GM19372 (cell line): ENCODE data around the gene NQO2.
"Not testable (repeated sequence)": the region's sequence is repeated elsewhere in the genome, so short reads cannot be mapped to it uniquely, and the experiment has no call there.

Source experiments
- ATAC-seq: cut with Tn5 transposase; IDR thresholded peaks from one replicate; pipeline ENCODE4 v1.9.1; 2021; ENCODE audit warnings: mild to moderate bottlenecking, low read depth, moderate library complexity; ENCODE audit not compliant: unreplicated experiment

The NQO2 gene

DNA sequence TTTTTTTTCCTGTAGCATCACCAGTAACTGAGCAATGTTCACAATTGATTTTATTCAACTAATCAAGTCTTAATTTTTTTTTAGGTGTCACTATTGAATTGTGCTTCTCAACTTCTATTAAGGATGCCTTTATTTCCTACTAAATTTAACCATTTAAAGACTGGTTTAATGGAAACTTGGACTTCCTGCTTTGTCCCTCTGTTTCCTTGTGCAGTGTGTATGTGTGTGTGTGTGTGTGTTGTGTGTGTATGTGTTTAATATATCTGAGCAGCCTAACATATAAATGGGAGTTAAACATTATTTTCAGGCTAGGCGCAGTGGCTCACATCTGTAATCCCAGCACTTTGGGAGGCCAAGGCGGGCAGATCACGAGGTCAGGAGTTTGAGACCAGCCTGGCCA is 30.1 kb upstream of the NQO2 start:
- no peak for ATAC-seq

DNA sequence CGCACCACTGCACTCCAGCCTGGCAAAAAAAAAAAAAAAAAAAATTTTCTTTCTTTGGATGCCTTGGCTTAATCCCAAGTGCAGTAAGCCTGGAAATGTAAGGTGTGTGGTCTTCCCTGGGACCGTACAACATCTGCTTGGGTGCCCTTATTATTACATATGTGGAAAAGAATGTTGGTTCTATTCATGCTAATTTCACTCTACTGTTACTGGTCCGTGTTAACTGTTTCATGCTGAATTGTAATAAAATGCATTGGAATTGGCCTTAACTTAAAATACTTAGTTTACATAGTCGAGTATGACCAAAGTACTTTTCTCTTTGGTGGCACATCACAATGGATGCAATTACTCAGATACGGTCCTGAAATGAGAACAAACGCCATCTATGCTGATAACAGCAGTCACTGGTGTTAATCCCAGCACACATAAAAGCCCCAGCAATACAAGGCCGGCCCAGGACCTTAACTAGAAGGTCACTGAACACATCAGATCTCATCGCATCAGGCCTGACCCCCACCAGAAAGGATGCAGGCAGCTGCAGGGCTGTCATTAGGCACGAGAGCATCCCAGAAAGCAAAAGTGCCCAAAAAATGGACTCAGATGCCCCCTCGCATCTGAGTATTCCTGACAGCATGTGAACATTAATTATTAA is 29.5 kb upstream of the NQO2 start:
- ATAC-seq = no peak

DNA sequence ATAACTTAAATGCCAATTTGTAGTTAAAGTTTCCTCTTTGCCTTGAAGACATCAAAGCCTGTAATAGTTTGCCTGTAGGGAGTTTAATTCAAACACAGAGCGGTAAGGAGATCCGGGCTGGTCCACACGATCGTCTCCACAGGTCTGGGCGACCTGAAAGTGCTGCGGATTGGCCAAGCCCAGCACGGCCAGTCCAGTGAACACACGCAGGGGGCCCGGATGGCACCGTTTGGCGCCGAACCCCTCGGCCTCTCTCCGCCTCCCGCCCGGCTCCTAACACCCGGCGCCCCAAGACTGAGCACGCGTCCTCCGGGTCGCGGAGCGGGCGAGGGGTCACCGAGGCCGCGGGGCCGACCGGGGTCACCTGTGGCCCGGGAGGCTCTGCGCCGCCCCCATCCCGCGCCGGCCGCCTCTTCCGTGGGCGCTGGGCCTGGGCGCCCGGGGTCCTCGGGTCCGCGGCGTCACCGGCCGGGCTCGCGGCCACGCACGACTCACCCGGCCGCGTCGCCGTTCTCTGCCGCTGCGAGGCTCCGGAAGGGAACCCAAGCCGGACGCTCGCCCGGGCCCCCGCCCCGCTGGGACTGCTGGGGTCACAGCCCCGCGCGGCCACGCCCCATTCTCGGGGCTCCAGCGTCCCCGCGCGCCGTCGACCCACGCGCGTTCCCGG is 28.8 kb upstream of the NQO2 start:
- ATAC-seq = no peak

DNA sequence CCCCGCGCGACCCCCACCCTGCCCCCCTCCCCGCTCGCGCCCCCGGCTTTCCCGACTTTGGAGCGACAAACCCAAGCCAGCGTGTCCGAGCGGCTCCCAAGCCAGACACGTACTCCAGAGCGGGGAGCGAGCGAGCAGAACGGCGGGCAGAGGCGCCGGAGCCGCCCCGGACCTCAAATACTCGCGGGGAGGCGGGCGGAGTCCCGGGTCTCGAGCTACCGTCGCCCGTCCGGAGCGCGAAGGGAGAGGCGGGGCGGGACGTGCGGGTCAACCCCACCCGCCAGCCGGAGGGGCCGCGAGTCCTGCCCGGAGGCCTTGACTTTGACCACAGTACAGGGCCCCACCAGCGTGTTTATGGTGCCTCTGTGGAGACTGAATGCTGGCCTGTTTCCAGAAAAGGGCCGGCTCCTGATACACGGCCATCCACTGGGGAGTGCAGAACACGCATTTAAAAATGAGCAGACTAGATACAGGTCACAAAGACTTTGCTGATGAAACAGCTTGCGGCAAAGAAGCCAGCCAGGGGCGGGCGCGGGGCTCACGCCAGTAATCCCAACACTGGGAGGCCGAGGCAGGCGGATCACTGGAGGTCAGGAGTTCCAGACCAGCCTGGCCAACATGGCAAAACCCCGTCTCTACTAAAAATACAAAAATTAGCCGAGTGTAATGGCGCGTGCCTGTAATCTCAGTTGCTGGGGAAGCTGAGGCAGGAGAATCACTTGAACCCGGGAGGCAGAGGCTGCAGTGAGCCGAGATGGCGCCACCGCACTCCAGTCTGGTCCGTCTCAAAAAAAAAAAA is 28.1 kb upstream of the NQO2 start, which contains the start of gene SERPINB6:
TSS of gene SERPINB6 (minus strand) at position 148 of the 799 bp plus-strand sequence. CDS start 12,235 bp downstream, outside the sequence.
- no peak for ATAC-seq

DNA sequence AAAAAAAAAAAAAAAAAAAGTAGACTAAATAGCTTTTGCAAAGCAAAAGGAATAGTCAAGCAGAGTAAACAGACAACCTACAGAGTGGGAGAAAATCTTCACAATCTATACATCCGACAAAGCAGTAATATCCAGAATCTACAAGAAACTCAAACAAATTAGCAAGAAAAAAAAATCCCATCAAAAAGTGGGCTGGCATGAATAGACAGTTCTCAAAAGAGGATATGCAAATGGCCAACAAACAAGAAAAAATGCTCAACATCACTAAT is 27.5 kb upstream of the NQO2 start:
- ATAC-seq = not testable (repeated sequence)

DNA sequence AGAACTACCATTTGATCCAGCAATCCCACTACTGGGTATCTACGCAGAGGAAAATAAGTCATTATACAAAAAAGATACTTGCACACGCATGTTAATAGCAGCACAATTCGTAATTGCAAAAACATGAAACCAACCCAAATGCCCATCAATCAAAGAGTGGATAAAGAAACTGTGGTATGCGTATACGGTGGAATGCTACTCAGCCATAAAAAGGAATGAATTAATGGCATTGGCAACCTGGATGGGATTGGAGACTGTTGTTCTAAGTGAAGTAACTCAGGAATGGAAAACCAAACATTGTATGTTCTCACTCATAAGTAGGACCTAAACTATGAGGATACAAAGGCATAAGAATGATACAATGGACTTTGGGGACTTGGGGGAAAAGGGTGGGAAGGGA is 27.0 kb upstream of the NQO2 start:
- not testable (repeated sequence) for ATAC-seq

DNA sequence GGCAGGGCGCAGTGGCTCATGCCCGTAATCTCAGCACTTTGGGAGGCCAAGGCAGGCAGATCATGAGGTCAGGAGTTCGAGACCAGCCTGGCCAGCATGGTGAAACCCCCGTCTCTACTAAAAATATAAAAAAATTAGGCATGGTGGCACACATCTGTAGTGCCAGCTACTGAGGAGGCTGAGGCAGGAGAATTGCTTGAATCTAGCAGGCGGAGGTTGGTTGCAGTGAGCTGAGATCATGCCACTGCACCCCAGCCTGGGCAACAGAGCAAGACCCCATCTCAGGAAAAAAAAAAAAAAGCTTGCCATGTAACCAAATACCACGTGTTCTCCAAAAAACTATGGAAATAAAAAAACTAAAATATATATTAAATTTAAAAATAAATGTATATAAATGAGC is 26.5 kb upstream of the NQO2 start:
- ATAC-seq = not testable (repeated sequence)

DNA sequence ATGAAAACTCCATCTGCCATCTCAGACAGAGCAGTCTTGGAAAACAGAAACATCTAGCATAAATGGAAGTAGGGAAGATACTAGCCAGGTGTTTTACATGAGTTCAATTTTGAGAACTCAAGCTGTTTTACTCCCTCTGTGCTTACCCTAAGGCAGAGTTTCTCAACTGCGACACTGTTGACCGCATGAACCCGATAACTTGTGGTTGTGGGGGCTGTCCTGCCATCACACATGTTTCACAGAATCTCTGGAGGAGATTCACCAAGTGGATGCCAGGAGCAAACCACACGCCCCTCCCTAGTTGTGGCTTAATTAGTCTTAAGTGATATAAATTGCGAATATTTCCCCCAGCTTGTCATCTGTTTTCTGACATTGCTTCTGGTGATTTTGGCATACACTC is 26.0 kb upstream of the NQO2 start:
- ATAC-seq = no peak

DNA sequence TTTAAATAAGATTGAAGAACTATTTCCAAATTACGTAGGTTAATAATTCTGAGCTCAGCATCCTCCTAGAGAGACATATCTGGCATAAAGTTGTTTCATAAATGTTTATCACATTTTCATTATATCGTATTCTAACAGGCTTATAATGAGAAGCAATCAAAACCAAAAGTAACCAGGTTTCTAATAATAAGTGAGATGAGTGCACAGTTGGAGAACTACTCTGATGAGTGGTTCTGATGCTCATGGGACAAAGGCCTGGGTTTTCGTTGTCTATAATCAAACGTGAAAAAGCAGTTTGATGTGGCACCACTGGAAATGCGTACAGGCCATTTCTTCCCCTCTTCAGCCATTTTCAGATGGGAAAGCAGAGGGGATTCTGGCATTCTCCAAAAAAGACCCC is 23.6 kb upstream of the NQO2 start:
- ATAC-seq = no peak

DNA sequence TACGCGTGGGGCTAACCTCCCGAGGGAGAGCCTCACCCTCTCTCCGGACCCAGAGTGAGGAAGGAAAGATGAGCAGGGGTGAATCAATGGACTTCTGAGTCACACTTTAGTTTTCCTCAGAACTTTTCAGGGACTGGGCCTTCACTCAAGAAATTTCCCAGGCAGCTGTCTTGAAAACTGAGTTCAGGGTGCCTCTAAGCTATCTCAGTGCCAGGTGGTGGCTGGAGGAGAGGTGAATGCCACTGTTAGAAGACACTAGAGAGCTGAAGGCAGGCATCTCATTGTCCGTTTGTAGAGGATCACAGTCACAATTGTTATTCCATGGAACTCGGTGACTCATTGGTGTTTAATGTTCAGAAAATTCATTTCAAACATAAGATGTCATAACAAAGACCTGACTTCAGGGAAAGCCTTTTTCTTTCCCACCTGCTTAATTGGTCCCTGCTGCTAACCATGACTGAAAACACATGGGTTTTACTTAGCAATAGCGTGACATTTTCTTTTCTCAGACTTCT is 23.1 kb upstream of the NQO2 start:
- ATAC-seq = no peak

DNA sequence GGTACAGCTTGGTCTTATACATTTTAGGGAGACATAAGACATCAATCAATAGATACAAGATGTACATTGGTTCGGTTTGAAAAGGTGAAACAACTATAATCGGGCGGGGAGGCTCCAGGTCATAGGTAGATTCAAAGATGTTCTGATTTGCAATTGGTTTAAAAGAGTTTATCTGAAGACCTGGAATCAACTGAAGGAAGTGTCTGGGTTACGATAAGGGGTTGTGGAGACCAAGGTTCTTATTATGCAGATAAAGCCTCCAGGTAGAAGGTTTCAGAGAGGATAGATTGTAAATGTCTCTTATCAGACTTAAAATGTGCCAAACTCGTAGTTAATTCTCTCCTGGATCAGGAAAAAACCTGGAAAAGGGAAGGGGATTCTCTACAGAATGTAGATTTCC is 22.4 kb upstream of the NQO2 start:
- no peak for ATAC-seq

DNA sequence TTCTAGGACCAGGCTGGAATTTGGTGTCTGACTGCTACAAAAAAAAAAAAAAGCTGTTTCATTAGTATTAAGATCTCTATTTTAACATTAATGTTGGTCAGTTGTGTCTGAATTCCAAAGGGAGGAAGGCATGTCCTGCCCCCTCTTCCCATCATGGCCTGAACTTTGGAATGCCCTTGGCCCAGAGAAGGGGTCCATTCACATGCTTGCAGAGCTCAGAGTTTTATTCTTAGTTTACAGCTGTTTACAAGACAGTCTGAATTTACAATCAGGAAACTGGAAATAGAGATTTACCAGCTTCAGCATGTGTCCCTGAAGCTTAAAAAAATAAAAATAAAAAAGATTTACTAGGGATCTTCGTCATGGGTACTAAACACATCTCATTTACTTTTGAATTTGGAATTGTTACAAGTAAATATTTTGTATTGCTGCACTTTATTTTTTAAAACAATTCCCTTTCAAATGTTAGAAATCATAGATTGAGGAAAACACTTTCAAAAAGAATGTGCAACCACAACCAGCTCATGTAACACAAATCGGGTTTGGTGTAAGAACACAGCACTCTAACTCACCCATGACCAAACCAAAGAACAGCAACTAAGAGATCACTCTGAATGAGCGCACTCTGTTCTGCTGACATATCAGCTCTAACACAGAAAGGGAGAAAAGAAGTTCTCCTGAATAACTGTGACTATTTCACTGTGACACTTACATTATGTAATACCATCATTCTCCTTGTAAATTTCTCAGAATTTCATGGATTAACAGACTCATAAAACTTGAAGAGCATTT is 21.7 kb upstream of the NQO2 start:
- ATAC-seq = no peak

DNA sequence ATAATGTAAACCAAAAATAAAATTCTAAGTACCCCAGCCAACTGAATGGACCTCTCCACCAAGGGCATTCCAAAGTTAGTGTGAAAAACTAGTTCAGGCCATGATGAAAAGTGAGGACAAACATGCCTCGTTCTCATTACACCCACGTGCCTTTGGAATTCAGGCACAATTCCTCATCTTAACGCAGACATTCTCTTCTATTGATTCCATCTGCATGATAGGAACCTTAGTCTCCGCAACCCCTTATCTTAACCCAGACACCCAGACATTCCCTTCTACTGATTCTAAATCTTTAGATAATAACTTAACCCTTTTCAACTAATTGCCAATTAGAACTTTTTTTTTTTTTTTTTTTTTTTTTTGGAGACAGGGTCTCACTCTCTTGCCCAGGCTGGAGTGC is 20.8 kb upstream of the NQO2 start:
- ATAC-seq = no peak

DNA sequence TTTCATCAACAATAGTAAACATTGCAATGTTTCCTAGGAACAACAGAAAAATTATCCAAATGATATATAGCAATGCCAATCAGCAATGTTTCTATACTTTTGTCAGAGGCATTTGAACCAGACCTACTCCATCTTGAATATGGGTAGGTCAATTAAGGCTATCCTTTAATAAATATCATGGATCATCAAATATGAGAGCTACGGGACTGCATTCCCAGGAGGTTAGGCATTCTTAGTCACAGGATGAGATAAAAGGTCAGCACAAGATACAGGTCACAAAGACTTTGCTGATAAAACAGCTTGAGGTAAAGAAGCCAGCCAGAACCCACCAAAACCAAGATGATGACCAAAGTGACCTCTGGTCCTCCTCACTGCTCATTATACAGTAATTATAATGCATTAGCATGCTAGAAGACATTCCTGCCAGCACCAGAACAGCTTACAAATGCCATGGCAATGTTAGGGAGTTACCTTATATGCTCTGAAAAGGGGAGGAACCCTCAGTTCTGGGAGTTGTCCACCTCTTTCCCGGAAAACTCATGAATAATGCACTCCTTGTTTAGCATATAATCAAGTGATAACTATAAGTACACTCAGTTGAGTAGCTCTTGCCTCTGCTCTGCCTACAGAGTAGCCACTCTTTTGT is 19.8 kb upstream of the NQO2 start:
- ATAC-seq = no peak

DNA sequence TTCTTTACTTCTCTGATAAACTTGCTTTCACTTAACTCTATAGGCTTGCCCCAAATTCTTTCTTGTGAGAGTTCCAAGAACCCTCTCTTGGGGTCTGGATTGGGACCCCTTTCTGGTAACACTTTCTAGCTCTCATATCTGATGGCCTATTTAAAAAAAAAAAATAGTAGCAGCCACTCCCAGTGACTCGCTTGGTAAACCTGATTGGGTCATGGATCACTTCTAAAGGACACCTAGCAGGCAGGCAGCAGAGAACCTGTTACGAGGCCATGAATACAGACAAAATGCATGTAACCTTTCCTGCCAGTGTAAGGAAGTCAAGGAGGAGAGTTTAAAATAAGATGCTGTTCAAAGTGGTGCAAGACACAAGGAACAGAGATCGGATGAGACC is 19.2 kb upstream of the NQO2 start:
- no peak for ATAC-seq

DNA sequence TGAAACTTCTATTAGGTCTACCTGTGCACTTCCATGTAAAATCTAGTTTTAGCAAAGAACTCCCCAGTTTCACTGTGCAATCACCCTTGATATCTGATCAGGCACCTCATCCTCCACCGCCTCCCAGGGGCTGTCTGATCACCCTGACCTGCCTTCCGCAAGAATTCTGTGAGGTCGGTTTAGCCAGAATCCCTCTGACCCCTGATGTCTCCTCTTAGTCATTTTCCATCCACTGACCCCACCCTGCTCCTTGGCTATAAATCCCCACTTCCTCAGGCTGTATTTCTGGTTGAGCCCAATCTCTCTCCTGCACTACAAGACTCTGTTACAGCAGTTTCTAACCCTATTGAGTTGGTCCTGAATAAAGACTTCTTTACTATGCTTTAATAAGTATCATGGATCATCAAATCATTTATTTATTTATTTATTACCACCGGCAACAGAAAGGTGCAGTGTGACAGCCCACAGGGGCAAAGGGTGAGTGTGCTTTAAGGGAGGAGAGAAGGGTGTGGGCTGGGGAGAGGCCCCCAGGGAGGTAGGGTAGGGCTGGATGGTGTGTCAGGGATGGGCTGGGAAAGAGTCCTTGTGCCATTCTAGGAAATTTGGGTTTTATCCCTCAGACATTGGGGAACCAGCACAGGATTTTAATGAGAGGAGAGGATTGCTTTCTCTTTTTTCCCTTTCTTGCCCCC is 17.1 kb upstream of the NQO2 start:
- ATAC-seq = no peak

DNA sequence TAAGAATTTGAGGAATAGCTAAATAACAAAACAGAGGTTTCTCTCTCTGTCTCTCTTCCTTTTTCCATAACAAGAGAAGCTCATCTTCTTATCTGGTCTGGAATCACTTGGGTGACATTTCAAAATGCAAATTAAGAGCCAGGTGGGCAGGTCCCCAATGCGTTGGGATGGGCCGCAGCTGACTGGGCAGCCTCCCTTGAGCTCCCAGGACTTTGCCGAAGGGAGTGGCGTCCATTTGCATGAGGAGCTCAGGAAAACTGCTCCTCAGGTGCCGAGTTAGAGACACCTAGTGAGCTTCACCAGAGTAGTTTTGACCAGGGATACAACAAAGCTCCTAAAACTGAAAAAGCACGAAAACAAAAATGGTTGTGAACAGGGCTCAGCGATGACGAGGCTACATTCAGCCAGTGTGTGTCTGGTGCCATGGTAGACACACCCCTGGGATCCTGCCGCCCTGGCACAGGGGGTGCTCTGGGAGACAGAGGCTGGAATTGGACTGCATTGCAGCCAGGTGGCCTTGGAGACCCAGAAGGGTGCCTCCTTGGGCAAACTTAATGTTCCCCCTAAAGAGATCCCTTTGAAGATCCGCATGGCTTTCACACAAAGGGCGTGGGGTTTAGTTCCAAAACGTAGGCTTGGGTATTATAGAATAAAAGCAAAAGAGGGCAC is 14.8 kb upstream of the NQO2 start:
- no peak for ATAC-seq

DNA sequence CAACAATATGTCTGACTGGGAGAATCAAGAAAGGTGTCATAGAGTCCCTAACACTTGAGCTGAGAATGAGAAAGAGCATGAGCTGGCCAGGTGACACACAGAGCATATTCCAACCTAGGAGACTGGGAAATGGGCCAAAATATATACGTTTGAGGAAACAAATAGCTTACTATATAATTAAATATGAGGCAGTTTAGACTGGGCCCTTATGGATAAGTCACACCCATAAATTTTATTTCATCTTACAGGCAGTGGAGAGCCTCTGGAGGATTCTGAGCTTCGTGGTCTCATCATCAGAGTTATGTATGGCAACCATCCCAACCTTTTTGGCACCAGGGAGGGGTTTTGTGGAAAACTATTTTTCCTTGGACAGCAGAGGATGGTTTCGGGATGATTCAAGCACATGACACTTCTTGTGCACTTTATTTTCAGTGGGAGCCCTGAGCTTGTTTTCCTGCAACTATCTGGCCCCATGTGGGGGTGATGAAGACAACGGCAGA is 12.9 kb upstream of the NQO2 start:
- no peak for ATAC-seq

DNA sequence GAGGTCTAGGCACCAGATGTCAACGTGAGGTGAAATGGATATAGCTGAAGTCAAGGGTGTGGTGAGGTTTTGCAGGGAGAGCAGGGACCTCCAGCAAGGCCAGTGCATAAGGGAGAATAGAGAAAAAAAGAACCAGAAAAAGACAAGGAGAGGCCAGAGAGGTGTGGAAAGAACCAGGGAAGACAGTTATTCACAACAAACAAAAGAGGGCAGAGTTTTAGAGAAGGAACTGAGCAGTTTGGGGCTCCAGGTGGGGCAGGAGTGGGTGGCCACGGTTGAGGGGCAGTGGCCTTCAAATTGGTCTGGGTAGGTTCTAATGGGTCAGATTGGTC is 11.6 kb upstream of the NQO2 start:
- ATAC-seq = no peak
